Left ventricle myocardium superior (tissue), 1 donor: ENCODE measurements around the gene BCAT1. TPM values are rescaled to one million over a fixed set of nuclear protein-coding genes. Genes with fewer than 3 reads are reported as not detected.
"Not testable (repeated sequence)": the region's sequence is repeated elsewhere in the genome, so short reads cannot be mapped to it uniquely, and the experiment has no call there.

Source experiments
- ATAC-seq: fragments of 200-7000 bp; cut with Tn5 transposase; one replicate; pipeline ENCODE4 v1.9.1; 2020; ENCODE audit warnings: mild to moderate bottlenecking, moderate library complexity
- DNase-seq: peaks from one replicate; pipeline ENCODE4 v3.0.0-alpha.2; 2020
- intact Hi-C: fragments of 100-400 bp; cut with micrococcal nuclease; formaldehyde crosslinking; loops from one replicate; pipeline ENCODE4 v1.11.0; 2022
- total RNA-seq: library from RNA; stranded (reverse); fragmentation: NEBNext Ultra II Directional; extraction: Animal tissue kit (Norgen Biotek cat#: 25700); gene quantifications from one replicate; pipeline ENCODE4 v1.2.1, GENCODE V29; 2021
- donor health status: DM: no; HTN: yes; CAD: no; lungs with severe emphysema.

The BCAT1 gene
- total RNA-seq, 1 donor from 2014 or later: 4.1 TPM

DNA sequence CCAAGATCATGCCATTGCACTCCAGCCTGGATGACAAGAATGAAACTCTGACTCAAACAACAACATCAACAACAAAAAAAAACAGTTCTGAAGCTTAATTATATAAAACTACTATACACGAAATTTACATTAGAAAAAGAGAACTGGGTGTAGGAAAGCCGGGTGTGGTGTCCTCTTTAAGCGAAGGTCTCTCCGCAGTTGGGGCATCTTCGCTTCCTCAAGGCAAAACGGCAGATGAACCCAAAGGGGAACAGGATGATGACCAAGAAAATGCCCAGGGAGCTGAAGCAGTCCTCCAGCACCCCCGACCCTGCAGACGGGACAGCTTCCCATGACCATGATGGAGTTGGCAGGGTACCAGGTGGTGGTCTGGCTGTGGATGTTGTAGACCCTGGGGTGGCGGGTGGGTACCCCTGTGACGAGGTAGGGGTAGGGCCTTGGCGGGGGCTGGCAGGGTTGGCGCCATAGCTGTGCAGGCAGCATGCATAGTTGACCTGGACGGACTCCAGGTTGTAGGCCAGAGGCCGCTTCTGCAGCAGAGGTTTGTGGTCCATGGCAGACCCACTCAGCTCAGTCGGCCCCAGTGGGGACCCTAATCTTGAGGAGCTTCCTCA is 18.2 kb upstream of the BCAT1 start:
- ATAC-seq (no peak), DNase-seq (no peak)
- intact Hi-C loops: no loop called here

DNA sequence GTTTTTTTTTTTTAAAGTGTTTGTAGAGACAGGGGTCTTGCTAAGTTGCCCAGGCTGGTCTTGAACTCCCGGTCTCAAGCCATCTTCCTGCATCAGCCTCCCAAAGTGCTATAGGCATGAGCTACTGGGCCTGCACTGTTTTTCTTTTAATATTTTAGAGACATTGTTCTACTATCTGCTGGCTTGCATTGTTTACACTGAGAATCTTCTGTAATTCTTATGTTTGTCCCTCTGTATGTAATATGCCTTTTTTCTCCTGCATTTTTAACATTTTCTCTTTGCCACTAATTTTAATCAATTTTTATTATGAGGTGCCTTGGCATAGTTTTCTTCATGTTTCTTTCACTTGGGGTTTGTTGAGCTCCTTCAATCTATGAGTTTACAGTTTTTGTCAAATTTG is 15.4 kb upstream of the BCAT1 start:
- intact Hi-C loops: no loop called here

DNA sequence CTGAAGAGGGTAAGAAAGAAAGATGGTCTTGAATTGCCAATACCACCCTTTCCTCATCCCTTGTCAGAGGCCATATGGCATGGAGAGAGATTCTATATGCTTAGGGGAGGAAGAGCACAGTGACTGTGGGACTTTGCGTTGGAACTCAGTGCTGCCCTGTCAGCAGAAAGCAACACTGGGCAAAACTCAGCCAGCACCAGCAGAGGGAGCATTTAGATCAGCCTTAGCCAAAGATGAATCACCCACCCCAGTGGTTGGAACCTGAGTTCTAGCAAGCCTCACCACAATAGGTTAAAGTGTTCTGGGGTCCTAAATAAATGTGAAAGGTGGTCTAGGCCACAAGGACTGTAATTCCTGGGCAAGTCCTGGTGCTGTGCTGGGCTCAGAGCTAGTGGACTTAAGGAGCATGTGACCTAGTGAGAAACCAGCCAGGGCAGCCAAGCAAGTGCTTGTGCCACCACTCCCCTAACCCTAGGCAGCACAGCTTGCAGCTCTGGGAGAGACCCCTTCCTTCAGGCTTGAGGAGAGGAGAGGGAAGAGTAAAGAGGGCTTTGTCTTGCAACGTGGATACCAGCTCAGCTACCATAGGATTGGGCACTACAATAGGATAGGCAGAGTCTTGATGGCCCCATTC is 11.4 kb upstream of the BCAT1 start:
- ATAC-seq: peak; percentile 43
- DNase-seq: no peak
- intact Hi-C loops: no loop called here

More for the DNA sequence above, 15.4 kb upstream of the BCAT1 start:
- no peak for DNase-seq
- ATAC-seq: no peak

GRCh38 chr12:24956351-24956750 is 7.5 kb upstream of the BCAT1 start:
- DNase-seq, ATAC-seq, intact Hi-C loops: not testable (repeated sequence)

GRCh38 chr12:24955853-24956252 is 7.0 kb upstream of the BCAT1 start:
- intact Hi-C loops: no loop called here
- DNase-seq: no peak
- no peak for ATAC-seq

DNA sequence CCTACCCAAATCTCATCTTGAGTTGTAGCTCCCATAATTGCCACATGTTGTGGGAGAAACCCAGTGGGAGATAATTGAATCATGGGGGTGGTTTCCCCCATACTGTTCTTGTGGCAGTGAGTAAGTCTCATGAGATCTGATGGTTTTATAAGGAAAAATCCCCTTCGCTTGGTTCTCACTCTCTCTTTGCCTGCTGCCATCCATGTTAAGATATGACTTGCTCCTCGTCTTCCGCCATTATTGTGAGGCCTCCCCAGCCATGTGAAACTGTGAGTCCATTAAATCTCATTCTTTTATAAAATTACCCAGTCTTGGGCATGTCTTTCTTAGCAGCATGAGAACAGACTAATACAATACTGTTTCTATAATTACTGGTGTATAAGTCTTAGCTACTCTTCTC is 6.5 kb upstream of the BCAT1 start:
- intact Hi-C loops: no loop called here
- ATAC-seq: no peak
- no peak for DNase-seq

- DNase-seq: no peak
- intact Hi-C loops: no loop called here
- no peak for ATAC-seq
Observed at GRCh38 chr12:24954261-24954660, 5.4 kb upstream of the BCAT1 start.

- intact Hi-C loops: no loop called here
- no peak for DNase-seq
- ATAC-seq: no peak
Observed at GRCh38 chr12:24952389-24952788, 3.5 kb upstream of the BCAT1 start.

GRCh38 chr12:24950231-24950834 is 1.4 kb upstream of the BCAT1 start:
- no peak for ATAC-seq
- DNase-seq: no peak
- intact Hi-C loops: no loop called here

DNA sequence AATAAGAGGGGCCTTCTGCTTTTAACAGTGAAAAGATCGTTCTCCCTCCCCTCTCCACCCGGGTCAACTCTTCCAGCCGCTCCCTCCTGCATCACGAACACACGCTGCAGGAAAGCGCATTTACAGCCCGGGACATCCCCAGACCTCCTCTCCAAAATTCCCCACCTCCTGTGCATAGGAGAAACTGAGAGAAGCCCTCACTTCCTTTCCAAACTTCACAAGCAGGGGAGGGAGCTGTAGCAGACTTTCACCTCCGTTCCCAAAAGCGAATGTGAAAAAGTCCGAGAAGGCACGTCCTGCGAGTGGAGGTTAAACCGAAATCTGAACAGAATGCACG is 513 bp downstream of the BCAT1 start:
- intact Hi-C loops: no loop called here
- ATAC-seq (peak; percentile 63), DNase-seq (no peak)

DNA sequence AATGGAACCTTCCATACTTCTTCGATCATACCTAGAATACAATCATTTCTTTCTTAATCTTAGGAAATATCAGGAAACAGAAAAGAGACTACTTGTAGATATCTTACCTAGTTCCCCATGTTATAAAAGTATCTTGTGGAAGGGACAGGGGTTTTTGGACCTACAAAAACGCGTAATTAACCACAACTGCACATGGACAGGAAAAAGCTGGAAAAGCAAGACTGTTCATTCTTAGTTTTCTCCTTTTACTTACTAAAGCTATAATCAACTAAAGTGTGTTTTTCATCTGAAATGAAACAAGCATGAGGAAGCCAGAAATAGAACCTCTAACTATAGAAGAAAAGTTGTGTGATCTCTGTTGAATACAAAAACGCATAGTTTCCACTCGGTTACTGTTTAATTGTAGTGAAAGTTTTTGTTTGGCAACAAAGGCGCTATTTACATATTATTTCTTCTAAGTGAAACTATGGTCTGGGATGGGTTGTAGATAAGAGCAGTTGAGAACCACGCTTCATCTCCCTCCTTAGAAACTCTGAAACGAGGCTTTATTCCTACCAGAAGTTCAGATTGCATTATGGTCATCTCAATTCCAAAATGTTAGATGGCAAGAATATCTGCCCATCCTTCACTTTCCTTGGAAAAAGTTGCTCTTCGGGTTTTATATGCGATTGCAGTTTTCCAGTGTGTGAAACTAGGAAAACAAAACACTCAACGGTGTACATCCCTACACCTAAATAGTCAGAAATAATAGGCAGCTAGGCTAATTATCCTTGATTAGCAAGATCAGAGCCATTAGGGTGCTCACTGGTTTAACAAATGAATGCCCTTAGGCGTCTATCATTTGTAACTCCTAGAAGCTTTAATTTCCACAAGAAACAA is 1.1 kb downstream of the BCAT1 start:
- no peak for DNase-seq
- intact Hi-C loops: no loop called here
- ATAC-seq: no peak

DNA sequence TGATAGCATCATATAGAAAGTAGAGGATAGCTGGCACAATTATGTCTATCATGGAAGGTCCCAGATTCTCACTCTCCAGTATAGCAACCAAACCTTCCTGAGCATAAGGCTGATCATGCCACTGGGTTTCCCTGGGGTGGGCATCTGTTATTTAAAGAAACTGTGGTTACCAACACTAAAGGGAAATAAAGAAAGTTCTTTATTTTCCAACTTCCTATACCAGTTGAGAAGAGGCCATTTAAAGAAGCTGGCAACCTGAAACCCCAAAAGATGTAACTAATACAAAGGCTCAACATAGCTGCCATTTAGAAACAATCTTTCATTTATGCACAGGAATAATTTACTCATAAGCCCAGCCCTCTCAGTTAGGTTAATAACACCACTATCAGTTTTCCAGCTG is 3.1 kb downstream of the BCAT1 start:
- DNase-seq: no peak
- intact Hi-C loops: no loop called here
- ATAC-seq: no peak

- DNase-seq (no peak), ATAC-seq (no peak)
- intact Hi-C loops: no loop called here
Observed at GRCh38 chr12:24945039-24945438, 3.9 kb downstream of the BCAT1 start.

- DNase-seq (no peak), ATAC-seq (no peak)
- intact Hi-C loops: no loop called here
Observed at GRCh38 chr12:24944601-24944975, 4.3 kb downstream of the BCAT1 start.

- intact Hi-C loops: no loop called here
- no peak for ATAC-seq
- DNase-seq: no peak
Observed at GRCh38 chr12:24943947-24944600, 4.8 kb downstream of the BCAT1 start.

DNA sequence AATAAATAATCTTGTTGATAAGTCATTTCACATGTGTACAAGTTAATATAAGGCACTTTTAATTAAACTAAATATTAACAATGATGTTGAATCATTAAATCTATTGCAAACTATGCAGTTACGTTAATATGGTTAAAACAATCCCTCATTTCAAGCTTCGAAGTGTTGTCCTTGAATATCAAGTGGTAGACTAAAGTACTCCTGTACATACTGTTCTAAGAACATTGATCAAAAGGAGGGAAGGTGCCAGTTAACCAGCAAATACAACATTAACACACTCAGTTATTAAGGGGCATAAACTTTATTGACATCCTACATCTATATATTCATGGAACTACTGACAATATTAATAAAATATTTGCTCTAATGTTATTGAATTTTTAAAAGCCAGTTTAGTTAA is 8.7 kb downstream of the BCAT1 start:
- intact Hi-C loops: no loop called here
- DNase-seq (no peak), ATAC-seq (no peak)

DNA sequence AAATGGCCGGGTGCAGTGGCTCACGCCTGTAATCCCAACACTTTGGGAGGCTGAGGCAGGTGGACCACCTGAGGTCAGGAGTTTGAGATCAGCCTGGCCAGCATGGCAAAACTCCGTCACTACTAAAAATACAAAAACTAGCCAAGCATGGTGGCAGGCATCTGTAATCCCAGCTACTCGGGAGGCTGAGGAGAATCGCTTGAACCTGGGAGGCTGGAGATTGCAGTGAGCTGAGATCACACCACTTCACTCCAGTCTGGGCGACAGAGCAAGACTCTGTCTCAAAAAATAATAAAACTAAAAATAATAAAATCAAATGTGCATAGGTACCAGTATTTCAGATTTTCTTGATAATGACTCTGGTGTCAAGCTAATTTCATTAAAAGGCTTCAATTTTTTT is 9.3 kb downstream of the BCAT1 start:
- DNase-seq, ATAC-seq, intact Hi-C loops: not testable (repeated sequence)

DNA sequence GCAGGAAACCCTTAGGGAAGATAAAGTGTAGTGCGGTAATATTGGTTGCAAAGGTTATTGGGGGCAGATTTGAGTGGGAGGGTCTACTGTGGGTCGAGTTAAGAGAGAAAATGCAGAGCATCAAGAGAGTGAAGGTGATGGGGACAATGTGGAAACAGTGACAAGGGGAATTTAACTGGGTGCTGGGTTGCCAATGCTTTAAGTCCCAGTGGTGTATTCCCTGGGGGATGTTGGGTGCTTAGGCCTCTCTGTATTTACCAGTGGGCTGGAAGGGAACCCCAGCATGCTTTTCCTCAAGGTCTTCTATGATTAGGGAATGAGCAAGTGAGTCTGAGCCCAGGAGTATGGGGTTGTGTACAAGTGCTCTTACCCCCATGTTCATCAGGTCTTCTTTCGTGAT is 10.6 kb downstream of the BCAT1 start:
- ATAC-seq (no peak), DNase-seq (no peak)
- intact Hi-C loops: no loop called here

- DNase-seq: no peak
- intact Hi-C loops: no loop called here
- ATAC-seq: no peak
Observed at GRCh38 chr12:24937553-24938244, 11.2 kb downstream of the BCAT1 start.
